GM21576 (cell line): ENCODE results near the gene CNTN2.

Experiments used
- ATAC-seq: cut with Tn5 transposase; IDR thresholded peaks from one replicate; pipeline ENCODE4 v1.9.1; 2021; ENCODE audit warnings: mild to moderate bottlenecking, moderate library complexity; ENCODE audit not compliant: unreplicated experiment

Gene CNTN2

GRCh38 chr1:205049479-205049878 is 6.5 kb downstream of the CNTN2 start:
- no peak for ATAC-seq

GRCh38 chr1:205052690-205053089 is 9.7 kb downstream of the CNTN2 start:
- ATAC-seq = no peak

- no peak for ATAC-seq
Measured at GRCh38 chr1:205053296-205053695, 10.3 kb downstream of the CNTN2 start.

GRCh38 chr1:205054013-205054412 is 11.0 kb downstream of the CNTN2 start:
- ATAC-seq = no peak

- no peak for ATAC-seq
Measured at GRCh38 chr1:205056188-205056611, 13.2 kb downstream of the CNTN2 start.

- ATAC-seq = no peak
Measured at GRCh38 chr1:205056956-205057568, 14.1 kb downstream of the CNTN2 start.

GRCh38 chr1:205057808-205058575 is 15.0 kb downstream of the CNTN2 start:
- ATAC-seq = no peak

- ATAC-seq = no peak
Measured at GRCh38 chr1:205058853-205059252, 15.8 kb downstream of the CNTN2 start.

GRCh38 chr1:205059660-205060059 is 16.6 kb downstream of the CNTN2 start:
- ATAC-seq = no peak

- no peak for ATAC-seq
Measured at GRCh38 chr1:205060746-205061145, 17.7 kb downstream of the CNTN2 start.

GRCh38 chr1:205061227-205061626 is 18.2 kb downstream of the CNTN2 start:
- no peak for ATAC-seq

GRCh38 chr1:205061665-205062069 is 18.7 kb downstream of the CNTN2 start:
- ATAC-seq = no peak

- ATAC-seq = no peak
Measured at GRCh38 chr1:205062319-205062718, 19.3 kb downstream of the CNTN2 start.

- no peak for ATAC-seq
Measured at GRCh38 chr1:205062895-205063294, 19.9 kb downstream of the CNTN2 start.

- no peak for ATAC-seq
Measured at GRCh38 chr1:205064301-205064700, 21.3 kb downstream of the CNTN2 start.

GRCh38 chr1:205064741-205065316 is 21.8 kb downstream of the CNTN2 start:
- no peak for ATAC-seq

- no peak for ATAC-seq
Measured at GRCh38 chr1:205065666-205066065, 22.7 kb downstream of the CNTN2 start.

GRCh38 chr1:205066141-205066818 is 23.3 kb downstream of the CNTN2 start:
- no peak for ATAC-seq

GRCh38 chr1:205067031-205067430 is 24.0 kb downstream of the CNTN2 start:
- ATAC-seq = no peak

- ATAC-seq = no peak
Measured at GRCh38 chr1:205068001-205068400, 25.0 kb downstream of the CNTN2 start.

- no peak for ATAC-seq
Measured at GRCh38 chr1:205068457-205069040, 25.5 kb downstream of the CNTN2 start.
